NCI-H82 treated with DMSO at 0.1 percent for 48 hours (cell line): ENCODE measurements around the gene YIPF2.
"Not testable (repeated sequence)": the region's sequence is repeated elsewhere in the genome, so short reads cannot be mapped to it uniquely, and the experiment has no call there.

Source experiments
- DNase-seq: peaks from one replicate; lab custom pipeline; 2025; ENCODE audit not compliant: unreplicated experiment; lab: John Stamatoyannopoulos, UW

Gene YIPF2

DNA sequence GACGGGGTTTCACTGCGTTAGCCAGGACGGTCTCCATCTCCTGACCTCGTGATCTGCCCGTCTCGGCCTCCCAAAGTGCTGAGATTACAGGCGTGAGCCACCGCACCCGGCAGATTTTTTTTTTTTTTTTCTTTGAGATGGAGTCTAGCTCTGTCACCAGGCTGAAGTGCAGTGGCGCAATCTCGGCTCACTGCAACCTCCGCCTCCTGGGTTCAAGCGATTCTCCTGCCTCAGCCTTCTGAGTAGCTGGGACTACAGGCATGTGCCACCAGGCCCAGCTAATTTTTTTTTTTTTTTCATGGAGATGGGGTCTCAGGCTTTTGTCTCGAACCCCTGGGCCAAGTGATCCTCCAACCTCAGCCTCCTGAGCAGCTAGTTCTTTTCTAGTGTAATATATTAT lies 13.2 kb upstream of the YIPF2 start:
- DNase-seq, result not testable (repeated sequence)

DNA sequence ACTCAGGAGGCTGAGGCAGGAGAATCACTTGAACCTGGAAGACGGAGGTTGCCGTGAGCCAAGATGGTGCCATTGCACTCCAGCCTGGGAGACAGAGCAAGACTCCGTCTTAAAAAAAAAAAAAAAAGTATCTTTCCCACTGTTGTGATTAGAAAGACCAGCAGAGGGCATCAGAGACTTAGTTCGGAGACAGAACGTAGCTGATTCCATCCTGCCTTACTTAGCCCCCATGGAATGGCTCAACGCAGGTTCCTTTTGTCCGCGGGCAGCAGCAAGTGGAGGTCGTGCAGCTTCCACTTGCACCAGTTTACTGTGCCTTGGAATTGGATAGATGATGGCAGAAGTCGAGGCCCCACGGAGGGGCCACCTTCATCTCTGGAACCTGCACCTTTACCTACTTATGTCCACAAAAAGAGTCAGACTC lies 8.2 kb upstream of the YIPF2 start:
- peak; percentile 73 for DNase-seq

DNA sequence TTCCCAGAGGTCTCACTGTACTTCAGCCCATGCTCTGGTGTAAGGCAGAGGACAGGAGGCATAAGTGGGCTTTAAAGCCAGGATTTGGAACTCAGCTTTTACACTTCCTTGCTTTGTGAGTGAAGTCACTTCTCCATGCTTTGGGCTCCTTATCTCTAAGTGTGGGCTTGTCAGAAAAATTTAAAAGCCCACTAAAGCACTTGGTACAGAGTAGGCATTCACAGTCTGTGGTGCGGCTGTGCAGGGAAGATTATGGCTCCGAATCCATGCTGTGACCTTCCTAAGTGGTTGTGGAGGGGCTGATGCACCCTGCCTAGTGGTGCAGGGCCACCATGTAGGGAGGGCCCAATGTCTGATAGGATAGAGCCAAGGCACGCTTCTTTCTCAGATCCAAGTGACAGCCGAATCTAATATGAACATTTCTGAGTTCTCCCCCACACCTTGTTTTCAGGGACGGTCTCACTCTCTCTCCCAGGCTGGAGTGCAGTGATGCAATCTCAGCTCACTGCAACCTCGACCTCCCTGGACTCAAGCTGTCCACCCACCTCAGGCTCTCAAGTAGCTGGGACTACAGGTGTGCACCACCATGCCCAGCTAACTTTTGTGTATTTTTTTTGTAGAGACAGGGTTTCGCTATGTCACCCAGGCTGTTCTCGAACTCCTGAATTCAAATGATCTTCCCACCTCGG lies 7.1 kb upstream of the YIPF2 start:
- no peak for DNase-seq

DNA sequence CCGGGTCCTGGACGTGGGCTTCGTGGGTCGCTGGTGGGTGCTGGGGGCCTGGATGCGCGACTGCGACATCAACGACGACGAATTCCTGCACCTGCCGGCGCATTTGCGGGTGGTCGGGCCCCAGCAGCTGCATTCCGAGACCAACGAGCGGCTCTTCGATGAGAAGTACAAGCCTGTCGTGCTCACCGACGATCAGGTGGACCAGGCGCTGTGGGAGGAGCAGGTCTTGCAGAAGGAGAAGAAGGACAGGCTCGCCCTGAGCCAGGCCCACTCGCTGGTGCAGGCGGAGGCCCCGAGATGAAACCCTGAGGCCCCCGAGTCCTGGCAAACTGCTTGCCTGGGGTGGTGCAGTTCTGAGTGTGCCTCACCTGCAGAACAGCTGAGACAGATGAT lies 959 bp upstream of the YIPF2 start:
- no peak for DNase-seq

DNA sequence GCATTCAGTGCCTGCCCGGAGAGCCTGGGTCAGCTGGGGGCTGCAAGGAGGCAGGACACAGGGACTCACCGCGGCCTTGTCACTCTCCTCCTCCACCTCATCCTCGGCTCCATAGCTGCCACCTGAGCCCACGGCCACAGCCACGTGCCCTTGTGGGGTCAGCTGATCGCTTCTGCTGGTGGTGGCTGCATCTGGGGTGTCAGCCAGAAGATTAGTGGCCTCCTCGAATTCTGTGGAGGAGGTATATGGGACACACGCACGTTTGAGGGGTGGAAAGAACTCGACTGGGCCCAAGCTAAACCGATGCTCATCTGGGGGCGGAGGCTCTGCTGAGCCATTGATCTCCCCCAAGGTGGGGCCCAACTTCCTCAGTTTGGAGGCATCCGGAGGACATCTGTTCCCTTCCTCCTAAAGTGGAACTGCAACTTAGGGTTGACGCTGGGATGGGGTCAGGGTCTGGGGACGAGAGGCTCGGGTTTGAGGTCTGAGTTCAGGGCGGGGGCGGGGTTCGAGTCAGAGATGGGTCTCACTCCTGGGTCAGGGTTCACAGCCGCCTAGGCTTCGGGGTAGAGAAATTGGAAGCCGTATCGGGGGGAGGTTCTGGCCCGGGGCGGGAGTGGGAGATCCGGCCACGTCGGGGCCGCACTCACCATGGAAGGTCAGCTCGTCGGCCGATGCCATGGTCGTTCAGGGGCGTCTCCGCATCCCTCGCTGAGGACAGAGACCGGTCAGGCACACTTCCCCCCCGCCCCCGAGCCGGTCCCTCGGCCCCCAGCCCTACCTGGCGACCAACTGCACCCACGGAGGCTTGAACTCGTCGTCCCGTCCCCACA lies 493 bp downstream of the YIPF2 start:
- DNase-seq, result no peak

DNA sequence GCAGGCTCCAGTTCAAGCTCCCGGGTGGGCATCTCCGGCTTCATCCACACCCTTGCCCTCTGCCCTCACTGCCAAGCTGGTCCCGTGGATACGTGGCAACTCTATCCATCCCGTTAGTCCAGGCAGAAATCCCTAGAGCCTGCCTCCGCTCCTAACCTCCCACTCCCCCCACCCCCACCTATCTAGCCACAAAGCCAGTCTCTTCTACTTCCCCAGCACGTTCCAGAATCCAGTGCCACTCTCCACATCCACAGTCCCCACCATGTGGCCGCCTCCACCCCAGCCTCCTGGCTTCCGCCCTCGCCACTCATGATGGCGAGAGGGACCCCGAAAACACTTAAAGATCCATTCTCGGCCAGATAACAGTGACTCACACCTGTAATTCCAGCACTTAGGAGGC lies 3.8 kb downstream of the YIPF2 start:
- DNase-seq, result no peak

DNA sequence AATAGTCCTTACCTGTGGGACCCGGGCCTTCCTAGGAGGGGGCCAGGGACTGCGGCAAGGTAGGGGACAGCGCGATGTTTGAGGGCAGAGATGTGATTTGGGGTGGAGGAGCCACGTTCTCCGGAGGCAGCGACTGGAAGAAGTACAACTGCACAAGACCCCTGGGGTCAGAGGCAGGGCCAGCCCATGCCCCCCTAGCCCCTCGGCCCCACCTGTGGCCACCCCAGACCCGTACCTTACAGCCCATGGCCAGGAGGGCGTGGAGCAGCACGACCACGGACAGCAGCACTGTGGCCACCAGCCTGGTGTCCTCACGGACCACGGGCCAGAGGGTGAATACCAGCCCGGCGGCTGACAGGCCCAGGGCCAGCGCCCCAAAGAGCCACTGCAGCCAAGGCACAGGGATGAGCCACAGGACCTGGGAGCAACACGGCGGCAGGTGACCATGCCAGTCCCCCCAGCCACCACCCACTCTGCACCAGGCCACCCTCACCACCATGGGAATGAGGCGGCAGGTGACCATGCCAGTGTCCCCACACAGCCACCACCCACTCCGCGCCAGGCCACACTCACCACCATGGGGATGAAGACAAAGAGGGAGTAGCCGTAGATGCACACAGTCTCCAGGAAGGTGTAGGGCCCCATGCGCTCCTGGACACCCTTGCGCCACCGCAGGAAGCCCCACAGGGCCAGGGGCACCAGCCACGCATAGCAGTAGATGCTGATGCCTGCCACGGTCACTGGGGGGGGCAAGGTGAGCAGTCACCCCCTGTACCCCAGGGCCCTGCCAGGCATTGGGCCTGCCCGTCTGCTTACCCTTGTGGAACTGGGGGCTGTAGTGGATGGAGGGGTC lies 5.0 kb downstream of the YIPF2 start:
- DNase-seq, result no peak

DNA sequence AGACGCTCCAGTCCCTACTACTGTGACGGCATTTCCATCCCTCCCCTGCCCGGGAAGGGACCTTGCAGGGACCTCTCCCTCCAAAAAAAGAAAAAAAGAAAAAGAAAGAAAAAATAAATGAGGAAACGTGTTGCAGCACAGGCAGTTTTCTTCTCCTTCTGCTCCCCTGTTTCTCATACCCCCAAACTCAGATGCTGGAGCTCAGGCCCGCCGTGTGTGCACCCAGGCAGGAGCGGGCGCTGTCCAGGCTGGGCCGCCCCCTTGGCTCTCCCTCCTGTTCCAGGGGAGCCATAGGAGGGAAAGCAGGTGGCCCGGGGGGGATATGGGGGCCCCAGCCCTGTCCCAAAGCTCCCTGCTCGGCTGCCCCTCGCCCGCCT lies 5.8 kb downstream of the YIPF2 start:
- DNase-seq, result no peak

DNA sequence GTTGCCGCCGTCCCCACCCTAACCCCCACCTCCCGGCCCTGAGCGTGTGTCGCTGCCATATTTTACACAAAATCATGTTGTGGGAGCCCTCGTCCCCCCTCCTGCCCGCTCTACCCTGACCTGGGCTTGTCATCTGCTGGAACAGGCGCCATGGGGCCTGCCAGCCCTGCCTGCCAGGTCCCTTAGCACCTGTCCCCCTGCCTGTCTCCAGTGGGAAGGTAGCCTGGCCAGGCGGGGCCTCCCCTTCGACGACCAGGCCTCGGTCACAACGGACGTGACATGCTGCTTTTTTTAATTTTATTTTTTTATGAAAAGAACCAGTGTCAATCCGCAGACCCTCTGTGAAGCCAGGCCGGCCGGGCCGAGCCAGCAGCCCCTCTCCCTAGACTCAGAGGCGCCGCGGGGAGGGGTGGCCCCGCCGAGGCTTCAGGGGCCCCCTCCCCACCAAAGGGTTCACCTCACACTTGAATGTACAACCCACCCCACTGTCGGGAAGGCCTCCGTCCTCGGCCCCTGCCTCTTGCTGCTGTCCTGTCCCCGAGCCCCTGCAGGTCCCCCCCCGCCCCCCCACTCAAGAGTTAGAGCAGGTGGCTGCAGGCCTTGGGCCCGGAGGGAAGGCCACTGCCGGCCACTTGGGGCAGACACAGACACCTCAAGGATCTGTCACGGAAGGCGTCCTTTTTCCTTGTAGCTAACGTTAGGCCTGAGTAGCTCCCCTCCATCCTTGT lies 6.4 kb downstream of the YIPF2 start:
- no peak for DNase-seq

DNA sequence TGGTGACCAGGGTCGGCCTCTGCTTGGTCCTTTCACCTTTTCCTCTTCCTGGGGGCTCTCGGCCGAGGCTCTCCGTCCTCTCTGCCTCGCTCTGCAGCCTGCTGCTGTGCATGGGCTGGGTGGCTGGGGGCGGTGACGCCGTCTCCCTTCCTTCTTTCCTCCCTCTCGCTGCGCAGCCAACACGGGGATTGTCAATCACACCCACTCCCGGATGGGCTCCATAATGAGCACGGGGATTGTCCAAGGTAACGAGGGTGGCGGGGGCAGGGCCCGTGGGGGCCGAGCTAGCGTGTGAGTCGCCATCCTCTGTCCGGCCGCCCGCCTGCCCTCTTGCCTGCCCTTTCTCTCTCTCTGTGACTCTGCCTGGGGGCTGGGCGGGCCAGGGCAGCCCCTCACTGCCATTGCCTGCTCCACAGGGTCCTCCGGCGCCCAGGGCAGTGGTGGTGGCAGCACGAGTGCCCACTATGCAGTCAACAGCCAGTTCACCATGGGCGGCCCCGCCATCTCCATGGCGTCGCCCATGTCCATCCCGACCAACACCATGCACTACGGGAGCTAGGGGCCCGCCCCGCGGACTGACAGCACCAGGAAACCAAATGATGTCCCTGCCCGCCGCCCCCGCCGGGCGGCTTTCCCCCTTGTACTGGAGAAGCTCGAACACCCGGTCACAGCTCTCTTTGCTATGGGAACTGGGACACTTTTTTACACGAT lies 7.1 kb downstream of the YIPF2 start:
- no peak for DNase-seq

DNA sequence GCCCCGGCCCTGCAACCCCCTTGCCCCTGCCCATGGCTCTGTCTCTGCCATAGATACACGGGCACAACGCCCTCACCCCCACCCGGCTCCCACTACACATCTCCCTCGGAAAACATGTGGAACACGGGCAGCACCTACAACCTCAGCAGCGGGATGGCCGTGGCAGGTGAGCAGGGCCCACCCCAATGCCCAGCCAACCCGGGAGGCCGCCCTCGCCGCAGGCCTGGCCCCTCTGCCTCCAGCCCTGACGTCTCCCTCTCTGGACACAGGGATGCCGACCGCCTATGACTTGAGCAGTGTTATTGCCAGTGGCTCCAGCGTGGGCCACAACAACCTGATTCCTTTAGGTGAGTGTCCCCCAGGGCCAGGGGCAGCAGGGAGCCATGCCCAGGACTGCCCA lies 7.7 kb downstream of the YIPF2 start:
- DNase-seq, result no peak

DNA sequence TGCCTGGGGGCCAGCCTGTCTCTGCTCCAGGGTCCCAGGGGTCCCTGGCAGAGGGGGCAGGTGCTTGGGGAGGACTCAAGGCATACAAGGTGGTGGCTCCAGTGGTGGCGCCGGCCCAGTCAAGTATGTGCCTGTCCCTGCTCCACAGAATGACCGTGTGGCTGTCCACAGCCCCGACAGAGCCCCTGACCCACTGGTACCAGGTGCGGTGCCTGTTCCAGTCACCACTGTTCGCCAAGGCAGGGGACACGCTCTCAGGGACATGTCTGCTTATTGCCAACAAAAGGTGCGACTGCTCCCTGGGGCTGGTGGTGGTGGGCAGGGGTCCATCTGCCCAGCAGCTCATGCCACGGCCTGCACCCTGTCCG lies 8.2 kb downstream of the YIPF2 start:
- no peak for DNase-seq

DNA sequence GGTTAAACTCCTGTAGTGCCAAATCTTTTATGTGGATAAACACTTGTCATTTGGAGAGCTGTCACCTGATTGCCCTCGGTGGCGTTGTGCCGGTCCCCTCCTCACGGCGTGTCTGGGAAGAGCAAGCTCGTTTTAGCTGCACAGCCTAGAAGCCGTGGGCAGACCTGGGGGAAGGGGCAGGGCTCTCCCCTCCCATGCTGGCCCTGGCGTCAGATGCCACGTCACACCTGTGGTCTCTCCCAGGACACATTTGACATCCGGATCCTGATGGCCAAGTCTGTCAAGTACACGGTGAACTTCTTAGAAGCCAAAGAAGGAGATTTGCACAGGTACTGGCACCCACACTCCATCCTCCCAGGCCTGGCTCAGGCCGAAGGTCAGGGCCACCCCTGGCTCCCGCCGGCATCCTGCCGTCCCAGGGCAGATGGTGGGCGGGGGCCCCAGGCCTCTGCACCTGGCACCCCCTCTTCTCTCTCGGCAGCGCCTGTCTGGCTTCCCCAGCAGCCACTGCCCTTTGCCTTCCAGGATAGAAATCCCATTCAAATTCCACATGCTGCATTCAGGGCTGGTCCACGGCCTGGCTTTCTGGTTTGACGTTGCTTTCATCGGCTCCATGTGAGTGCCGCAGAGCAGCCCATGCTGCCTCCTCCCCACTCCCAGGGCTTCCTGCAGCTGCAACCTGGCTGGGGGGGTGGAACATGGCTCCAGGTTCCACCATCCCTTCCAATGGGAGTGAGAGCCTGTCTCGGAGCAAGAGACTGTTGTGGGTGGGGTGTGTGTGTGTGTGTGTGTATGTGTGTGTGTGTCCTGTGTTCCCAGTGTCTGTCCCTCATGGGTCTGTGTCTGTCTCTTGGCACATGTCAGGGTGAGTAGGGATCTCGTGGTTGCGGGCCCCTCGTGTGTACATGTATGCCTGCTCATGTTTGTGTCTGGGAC lies 8.8 kb downstream of the YIPF2 start:
- DNase-seq, result no peak

DNA sequence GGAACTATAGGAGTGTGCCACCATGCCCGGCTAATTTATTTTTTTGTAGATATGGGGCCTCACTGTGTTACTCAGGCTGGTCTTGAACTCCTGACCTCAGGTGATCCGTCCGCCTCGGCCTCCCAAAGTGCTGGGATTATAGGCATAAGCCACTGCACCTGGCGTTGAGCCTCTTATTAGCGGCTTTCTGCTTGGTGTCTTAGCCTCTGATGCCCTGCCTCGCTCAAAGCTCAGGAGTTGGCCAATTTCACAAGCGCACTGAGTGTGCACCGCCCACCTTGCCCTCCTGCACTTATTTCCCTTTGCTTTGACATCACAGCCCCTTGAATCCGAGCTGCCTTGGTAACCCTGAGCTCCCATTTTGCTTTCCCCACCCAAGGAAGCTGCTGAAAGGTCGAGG lies 10.1 kb downstream of the YIPF2 start:
- DNase-seq, result peak; percentile 59

DNA sequence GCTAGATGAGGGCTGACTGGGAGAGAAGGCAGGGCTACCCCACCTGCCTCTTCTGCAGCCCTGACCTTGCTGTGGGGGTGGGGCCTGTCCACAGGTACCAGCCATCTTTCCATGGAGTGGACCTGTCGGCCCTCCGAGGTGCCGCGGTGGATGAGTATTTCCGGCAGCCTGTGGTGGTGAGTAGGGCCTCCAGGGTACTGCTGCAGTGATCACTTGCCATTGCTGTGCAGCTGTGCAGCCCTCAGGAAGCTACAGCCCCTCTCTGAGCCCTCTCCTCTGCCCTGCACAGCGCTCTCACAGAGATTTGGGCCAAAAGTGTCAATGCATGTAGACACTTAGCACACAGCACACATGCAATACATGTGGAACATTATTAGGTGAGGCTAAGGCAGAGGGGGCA lies 11.8 kb downstream of the YIPF2 start:
- no peak for DNase-seq

DNA sequence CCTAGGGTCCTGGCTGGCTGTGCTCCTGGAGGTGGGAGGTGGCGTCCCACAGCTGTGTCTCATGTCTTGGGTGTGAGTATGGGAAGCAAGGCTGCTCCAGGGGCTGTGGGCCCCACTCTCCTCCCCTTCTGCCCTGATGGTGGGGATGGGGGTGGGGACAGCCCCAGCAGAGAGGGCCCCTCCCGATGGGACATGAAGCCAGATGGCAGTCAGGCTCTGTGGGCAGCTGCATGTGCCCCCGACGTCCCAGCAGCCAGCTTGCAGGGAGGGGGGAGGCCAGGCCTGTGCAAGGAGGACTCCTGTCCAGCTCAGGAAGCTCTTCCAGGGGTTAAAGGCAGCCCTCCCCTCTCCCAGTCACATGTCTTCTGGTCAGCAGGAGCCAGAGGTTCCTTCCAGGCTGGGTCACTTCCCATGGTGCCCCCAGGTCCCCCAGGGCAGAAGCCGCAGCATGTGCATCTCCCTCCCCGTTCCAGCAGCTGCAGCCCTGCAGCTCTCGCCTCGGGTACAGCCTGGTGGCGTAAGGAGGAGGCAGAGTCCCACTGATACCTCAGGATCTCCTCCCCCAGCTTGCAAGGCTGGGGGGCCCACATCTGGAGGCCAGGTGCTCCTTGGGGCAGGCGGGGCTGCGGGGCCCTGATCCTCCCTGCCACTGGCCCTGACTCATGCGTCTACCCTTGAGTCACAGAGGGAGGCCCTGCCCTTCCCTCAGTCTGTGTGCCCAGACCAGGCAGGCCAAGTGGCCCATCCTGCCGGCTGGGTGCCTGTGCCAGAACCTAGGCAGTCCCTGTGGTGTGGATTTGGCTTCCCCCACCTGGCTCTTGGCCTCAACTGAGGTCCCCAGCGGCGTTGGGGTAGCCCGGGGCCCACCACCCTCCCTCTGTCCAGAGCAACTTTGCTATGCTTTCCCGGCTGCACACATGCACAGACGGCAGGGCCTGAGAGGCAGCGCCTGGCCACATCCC lies 13.0 kb downstream of the YIPF2 start:
- peak; percentile 11 for DNase-seq

DNA sequence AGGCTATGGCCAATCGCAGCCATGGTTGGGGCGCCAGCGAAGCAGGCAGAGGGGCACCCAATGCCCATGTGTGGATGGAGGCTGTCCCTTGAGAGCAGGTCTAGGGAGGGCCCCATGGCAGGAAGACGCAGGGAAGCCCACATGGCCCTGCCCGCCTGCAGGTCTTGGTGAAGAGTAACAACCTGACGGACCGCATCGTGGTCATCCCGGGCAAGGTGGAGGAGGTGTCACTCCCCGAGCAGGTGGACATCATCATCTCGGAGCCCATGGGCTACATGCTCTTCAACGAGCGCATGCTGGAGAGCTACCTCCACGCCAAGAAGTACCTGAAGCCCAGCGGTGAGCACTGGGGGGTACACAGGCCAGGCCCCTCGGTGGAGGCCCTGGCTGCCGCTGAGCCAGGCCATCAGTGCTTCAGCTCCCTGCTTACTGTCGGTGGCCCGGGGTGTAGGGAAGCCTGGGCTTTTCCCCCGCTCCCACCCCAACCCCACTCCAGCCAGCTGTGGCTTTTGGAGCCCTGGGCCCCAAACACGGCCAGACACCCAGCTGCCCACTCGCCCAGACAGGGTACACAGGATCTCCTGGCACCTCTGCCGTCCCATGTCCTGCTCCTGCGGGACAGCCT lies 14.6 kb downstream of the YIPF2 start:
- no peak for DNase-seq

DNA sequence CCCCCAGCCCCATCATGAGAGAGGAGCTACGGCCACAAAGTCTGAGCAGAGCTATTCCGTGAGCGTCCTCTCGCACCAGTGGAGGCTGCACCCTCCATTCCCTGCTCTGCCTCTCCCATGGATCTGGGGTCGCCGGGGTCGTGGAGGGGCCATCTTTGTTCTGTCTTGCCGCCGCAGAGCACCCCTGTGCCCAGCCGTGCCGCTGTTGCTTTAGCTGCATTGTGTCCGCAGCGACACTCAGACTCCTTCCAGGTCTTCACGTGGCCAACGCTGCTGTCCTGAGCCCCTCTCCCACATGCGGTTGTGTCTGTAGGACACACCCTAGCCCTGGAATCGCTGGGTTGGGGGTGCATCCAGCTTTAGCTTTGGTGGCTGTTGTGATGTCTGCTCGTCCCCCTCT lies 15.8 kb downstream of the YIPF2 start:
- no peak for DNase-seq
